ENCODE data around the gene OGA.
A peak's percentile ranks its signal among the peaks of the same experiment; 100 is the strongest.
"Not testable (repeated sequence)": the region's sequence is repeated elsewhere in the genome, so short reads cannot be mapped to it uniquely, and the experiment has no call there.

Gene OGA

DNA sequence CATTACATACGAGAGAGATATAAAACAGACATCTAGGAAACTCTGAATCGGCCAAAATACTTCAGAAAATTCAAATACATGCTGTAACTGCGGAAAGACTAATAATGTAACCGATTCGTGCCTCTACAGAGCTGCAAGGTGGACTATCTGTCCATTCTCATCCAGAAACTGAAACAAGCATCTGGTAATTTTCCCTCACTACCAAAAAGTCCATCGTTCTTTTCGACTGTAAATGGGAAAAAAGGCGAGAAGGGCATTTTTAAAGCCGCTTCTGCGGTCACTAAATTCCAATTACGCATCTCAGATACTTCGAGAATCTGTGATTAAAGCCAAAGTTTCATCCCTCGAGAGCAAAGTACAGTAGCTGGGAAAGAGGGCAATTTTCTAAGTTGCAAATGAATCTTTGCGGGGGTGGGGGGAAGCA is 1.3 kb downstream of the OGA start:
- Histone ChIP-seq H3K4me1 (ENCODE audit: control insufficient read depth, insufficient read depth, low read length) (peaks cover 14% of the 10 kb centered on the region), H3K27ac (ENCODE audit: low read depth, low read length) (peak overlapping the region; percentile 96), H3K9ac (ENCODE audit: low read length) (peak overlapping the region; percentile 29), H3K27me3 (ENCODE audit: control insufficient read depth, insufficient read depth, low read length) (no peaks in the 10 kb centered on the region), H3K4me3 (ENCODE audit: low read length) (peak overlapping the region; percentile 99), H3K36me3 (ENCODE audit: control insufficient read depth, insufficient read depth, low read length) (peaks cover 2% of the 10 kb centered on the region)

DNA sequence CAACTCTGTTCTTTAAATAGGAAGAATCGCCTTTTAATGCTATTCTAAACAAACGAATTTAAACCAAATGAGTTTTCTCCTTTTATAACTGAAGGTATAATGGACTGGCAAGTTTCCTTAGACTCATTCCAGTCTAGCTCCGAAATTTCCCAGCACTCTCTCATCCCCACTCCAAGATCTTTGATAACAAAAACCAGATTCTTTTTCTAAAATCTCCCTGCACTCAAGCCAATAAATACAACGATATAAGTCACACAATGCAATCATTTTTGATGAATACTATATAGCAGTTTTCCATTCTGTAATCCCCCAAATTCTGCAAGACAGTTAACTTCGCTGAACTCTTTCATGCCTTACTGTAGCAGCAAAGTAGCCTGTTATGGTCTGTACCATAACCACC is 1.9 kb downstream of the OGA start:
- Histone ChIP-seq H3K27me3 (ENCODE audit: control insufficient read depth, insufficient read depth, low read length) (no peaks in the 10 kb centered on the region), H3K4me1 (ENCODE audit: control insufficient read depth, insufficient read depth, low read length) (peaks cover 14% of the 10 kb centered on the region), H3K27ac (ENCODE audit: low read depth, low read length) (no peak overlapping the region), H3K9ac (ENCODE audit: low read length) (no peak overlapping the region), H3K36me3 (ENCODE audit: control insufficient read depth, insufficient read depth, low read length) (peaks cover 2% of the 10 kb centered on the region), H3K4me3 (ENCODE audit: low read length) (peak overlapping the region; percentile 99)

DNA sequence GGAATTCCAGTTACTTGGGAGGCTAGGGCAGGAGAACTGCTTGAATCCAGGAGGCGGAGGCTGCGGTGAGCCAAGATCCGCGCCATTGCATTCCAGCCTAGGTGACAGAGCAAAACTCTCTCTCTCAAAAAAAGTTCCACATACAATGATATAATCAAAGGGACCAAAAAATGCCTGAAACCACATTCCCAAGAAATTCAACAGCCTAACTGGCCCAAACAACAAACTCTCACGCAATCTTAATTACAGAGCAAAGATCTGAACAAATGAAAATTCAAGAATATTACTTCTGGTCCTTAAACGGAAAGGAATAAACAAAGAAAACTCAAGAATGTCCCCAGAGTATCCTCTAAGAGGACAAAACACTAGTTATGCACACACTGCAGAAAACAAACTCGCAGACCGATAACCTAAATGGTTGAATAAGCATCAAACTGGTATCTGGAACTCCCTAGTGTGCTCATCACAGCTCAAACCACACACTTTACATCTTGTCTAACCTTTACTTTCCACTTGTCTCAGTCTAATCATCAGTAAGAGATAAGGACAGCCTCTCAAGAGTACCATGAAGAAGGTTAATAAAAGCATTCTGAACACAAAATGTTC is 3.7 kb downstream of the OGA start:
- Histone ChIP-seq H3K9ac (ENCODE audit: low read length) (no peak overlapping the region), H3K4me1 (ENCODE audit: control insufficient read depth, insufficient read depth, low read length) (peaks cover 12% of the 10 kb centered on the region)

DNA sequence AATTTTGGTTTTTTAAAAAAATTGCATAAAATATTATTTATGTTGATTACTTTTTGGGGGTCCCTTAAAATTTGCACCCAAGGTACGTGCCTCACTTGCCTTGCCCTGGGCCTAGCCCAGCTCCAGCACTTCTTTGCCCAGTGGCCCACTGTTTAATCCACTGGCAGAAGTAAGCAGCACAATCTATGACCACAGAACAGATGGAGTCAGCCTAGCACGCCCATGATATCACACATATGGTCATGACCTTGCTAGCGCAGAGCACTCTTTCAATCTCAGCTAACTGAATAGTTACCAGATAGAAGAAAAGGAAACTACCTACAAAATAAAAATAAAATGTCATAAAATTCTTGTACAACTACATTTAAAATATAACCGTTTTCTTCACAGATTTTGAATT is 5.6 kb downstream of the OGA start:
- H3K27ac ChIP-seq (ENCODE audit: low read depth, low read length) = no peak overlapping the region
- peaks cover 2% of the 10 kb centered on the region for H3K36me3 ChIP-seq (ENCODE audit: control insufficient read depth, insufficient read depth, low read length)
- no peak overlapping the region for H3K9ac ChIP-seq (ENCODE audit: low read length)
- no peaks in the 10 kb centered on the region for H3K27me3 ChIP-seq (ENCODE audit: control insufficient read depth, insufficient read depth, low read length)
- H3K4me3 ChIP-seq (ENCODE audit: low read length) = no peak overlapping the region
- peaks cover 5% of the 10 kb centered on the region for H3K4me1 ChIP-seq (ENCODE audit: control insufficient read depth, insufficient read depth, low read length)

More for the DNA sequence above, 3.7 kb downstream of the OGA start:
- peak overlapping the region; percentile 24 for H3K4me3 ChIP-seq (ENCODE audit: low read length)
- no peak overlapping the region for H3K27ac ChIP-seq (ENCODE audit: low read depth, low read length)
- no peaks in the 10 kb centered on the region for H3K27me3 ChIP-seq (ENCODE audit: control insufficient read depth, insufficient read depth, low read length)
- H3K36me3 ChIP-seq (ENCODE audit: control insufficient read depth, insufficient read depth, low read length) = peaks cover 2% of the 10 kb centered on the region

GRCh38 chr10:101807158-101807557 is 11.1 kb downstream of the OGA start:
- peaks cover 20% of the 10 kb centered on the region for H3K36me3 ChIP-seq (ENCODE audit: control insufficient read depth, insufficient read depth, low read length)

GRCh38 chr10:101803511-101803910 is 14.7 kb downstream of the OGA start:
- Histone ChIP-seq H3K27me3 (ENCODE audit: control insufficient read depth, insufficient read depth, low read length) (no peaks in the 10 kb centered on the region), H3K4me1 (ENCODE audit: control insufficient read depth, insufficient read depth, low read length) (no peaks in the 10 kb centered on the region), H3K27ac (ENCODE audit: low read depth, low read length) (no peak overlapping the region), H3K4me3 (ENCODE audit: low read length) (no peak overlapping the region), H3K9ac (ENCODE audit: low read length) (no peak overlapping the region), H3K36me3 (ENCODE audit: control insufficient read depth, insufficient read depth, low read length) (peaks cover 42% of the 10 kb centered on the region)

More at GRCh38 chr10:101807158-101807557, 11.1 kb downstream of the OGA start:
- H3K27ac ChIP-seq (ENCODE audit: low read depth, low read length) = no peak overlapping the region
- no peaks in the 10 kb centered on the region for H3K27me3 ChIP-seq (ENCODE audit: control insufficient read depth, insufficient read depth, low read length)
- H3K4me1 ChIP-seq (ENCODE audit: control insufficient read depth, insufficient read depth, low read length) = no peaks in the 10 kb centered on the region
- H3K4me3 ChIP-seq (ENCODE audit: low read length) = no peak overlapping the region
- H3K9ac ChIP-seq (ENCODE audit: low read length) = no peak overlapping the region

- H3K9ac ChIP-seq (ENCODE audit: low read length) = no peak overlapping the region
- H3K4me1 ChIP-seq (ENCODE audit: control insufficient read depth, insufficient read depth, low read length) = no peaks in the 10 kb centered on the region
- no peaks in the 10 kb centered on the region for H3K27me3 ChIP-seq (ENCODE audit: control insufficient read depth, insufficient read depth, low read length)
- no peak overlapping the region for H3K4me3 ChIP-seq (ENCODE audit: low read length)
- H3K27ac ChIP-seq (ENCODE audit: low read depth, low read length) = no peak overlapping the region
- peaks cover 52% of the 10 kb centered on the region for H3K36me3 ChIP-seq (ENCODE audit: control insufficient read depth, insufficient read depth, low read length)
Measured at GRCh38 chr10:101797403-101798059, 20.7 kb downstream of the OGA start.

- peaks cover 35% of the 10 kb centered on the region for H3K36me3 ChIP-seq (ENCODE audit: control insufficient read depth, insufficient read depth, low read length)
- no peak overlapping the region for H3K27ac ChIP-seq (ENCODE audit: low read depth, low read length)
- H3K4me3 ChIP-seq (ENCODE audit: low read length) = no peak overlapping the region
- no peaks in the 10 kb centered on the region for H3K27me3 ChIP-seq (ENCODE audit: control insufficient read depth, insufficient read depth, low read length)
- H3K9ac ChIP-seq (ENCODE audit: low read length) = no peak overlapping the region
- H3K4me1 ChIP-seq (ENCODE audit: control insufficient read depth, insufficient read depth, low read length) = no peaks in the 10 kb centered on the region
Measured at GRCh38 chr10:101793526-101793925, 24.7 kb downstream of the OGA start.

- H3K4me3 ChIP-seq (ENCODE audit: low read length) = no peak overlapping the region
- peaks cover 29% of the 10 kb centered on the region for H3K36me3 ChIP-seq (ENCODE audit: control insufficient read depth, insufficient read depth, low read length)
- no peaks in the 10 kb centered on the region for H3K27me3 ChIP-seq (ENCODE audit: control insufficient read depth, insufficient read depth, low read length)
- H3K9ac ChIP-seq (ENCODE audit: low read length) = no peak overlapping the region
- H3K27ac ChIP-seq (ENCODE audit: low read depth, low read length) = no peak overlapping the region
- H3K4me1 ChIP-seq (ENCODE audit: control insufficient read depth, insufficient read depth, low read length) = no peaks in the 10 kb centered on the region
Measured at GRCh38 chr10:101789686-101790085, 28.6 kb downstream of the OGA start.

DNA sequence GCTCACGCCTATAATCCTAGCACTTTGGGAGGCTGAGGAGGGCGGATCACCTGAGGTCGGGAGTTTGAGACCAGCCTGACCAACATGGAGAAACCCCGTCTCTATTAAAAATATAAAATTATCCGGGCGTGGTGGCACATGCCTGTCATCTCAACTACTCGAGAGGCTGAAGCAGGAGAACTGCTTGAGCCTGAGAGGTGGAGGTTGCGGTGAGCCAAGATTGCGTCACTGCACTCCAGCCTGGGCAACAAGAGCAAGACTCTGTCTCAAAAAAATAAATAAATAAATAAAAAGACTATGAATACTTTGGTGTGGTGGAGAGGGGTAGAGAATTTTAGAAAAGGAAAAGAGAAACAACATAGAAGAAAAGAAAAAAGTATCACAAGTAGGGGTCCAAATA is 29.0 kb downstream of the OGA start:
- H3K36me3 ChIP-seq (ENCODE audit: control insufficient read depth, insufficient read depth, low read length) = peaks cover 29% of the 10 kb centered on the region
- not testable (repeated sequence) for H3K9ac ChIP-seq (ENCODE audit: low read length); H3K4me1 ChIP-seq (ENCODE audit: control insufficient read depth, insufficient read depth, low read length); H3K4me3 ChIP-seq (ENCODE audit: low read length); H3K27me3 ChIP-seq (ENCODE audit: control insufficient read depth, insufficient read depth, low read length); H3K27ac ChIP-seq (ENCODE audit: low read depth, low read length)

GRCh38 chr10:101785801-101786200 is 32.4 kb downstream of the OGA start:
- peaks cover 6% of the 10 kb centered on the region for H3K4me1 ChIP-seq (ENCODE audit: control insufficient read depth, insufficient read depth, low read length)
- H3K36me3 ChIP-seq (ENCODE audit: control insufficient read depth, insufficient read depth, low read length) = peaks cover 15% of the 10 kb centered on the region
- no peak overlapping the region for H3K9ac ChIP-seq (ENCODE audit: low read length)
- no peaks in the 10 kb centered on the region for H3K27me3 ChIP-seq (ENCODE audit: control insufficient read depth, insufficient read depth, low read length)
- H3K27ac ChIP-seq (ENCODE audit: low read depth, low read length) = no peak overlapping the region
- no peak overlapping the region for H3K4me3 ChIP-seq (ENCODE audit: low read length)

DNA sequence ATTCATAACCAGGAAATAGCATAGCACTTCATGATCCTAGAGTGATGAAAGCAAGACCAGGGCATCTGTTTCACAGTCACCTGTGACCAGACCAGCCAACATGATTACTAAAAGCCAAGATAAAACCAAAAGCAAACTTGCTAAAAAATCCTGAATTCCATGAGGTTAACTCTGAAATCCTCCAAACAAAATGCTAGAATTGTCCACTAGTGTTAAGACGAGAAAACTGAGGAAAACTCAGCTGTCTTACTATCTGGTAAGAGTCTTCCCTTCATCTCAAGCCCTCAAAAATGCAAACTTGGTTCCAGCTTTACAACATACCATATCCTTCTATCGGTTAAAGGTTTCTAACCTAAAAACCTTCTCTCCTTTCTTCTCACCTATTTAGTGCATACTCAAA is 33.7 kb downstream of the OGA start:
- Histone ChIP-seq H3K4me1 (ENCODE audit: control insufficient read depth, insufficient read depth, low read length) (peaks cover 9% of the 10 kb centered on the region), H3K36me3 (ENCODE audit: control insufficient read depth, insufficient read depth, low read length) (peaks cover 13% of the 10 kb centered on the region), H3K4me3 (ENCODE audit: low read length) (no peak overlapping the region), H3K27ac (ENCODE audit: low read depth, low read length) (no peak overlapping the region), H3K27me3 (ENCODE audit: control insufficient read depth, insufficient read depth, low read length) (peaks cover 2% of the 10 kb centered on the region), H3K9ac (ENCODE audit: low read length) (no peak overlapping the region)

- Histone ChIP-seq H3K4me1 (ENCODE audit: control insufficient read depth, insufficient read depth, low read length) (peaks cover 9% of the 10 kb centered on the region), H3K9ac (ENCODE audit: low read length) (no peak overlapping the region), H3K36me3 (ENCODE audit: control insufficient read depth, insufficient read depth, low read length) (peaks cover 11% of the 10 kb centered on the region), H3K27ac (ENCODE audit: low read depth, low read length) (no peak overlapping the region), H3K4me3 (ENCODE audit: low read length) (peak overlapping the region; percentile 75), H3K27me3 (ENCODE audit: control insufficient read depth, insufficient read depth, low read length) (peaks cover 3% of the 10 kb centered on the region)
Measured at GRCh38 chr10:101783736-101784118, 34.5 kb downstream of the OGA start.

Data from rectal smooth muscle tissue (tissue), 1 donor.